CD4-positive, alpha-beta memory T cell (primary cell): ENCODE results near the gene LDLRAD2. TPM values are rescaled to one million over a fixed set of nuclear protein-coding genes. Genes with fewer than 3 reads are reported as not detected.

Source experiments
- CTCF ChIA-PET: fragments of 350-600 bp; sonication (Branson Sonifier 250); formaldehyde crosslinking; loops from one replicate; lab custom pipeline; 2021; ENCODE audit warnings: inconsistent platforms; ENCODE audit not compliant: partially characterized antibody; lab: Charles Lee
- POLR2A ChIA-PET: fragments of 350-600 bp; sonication (Branson Sonifier 250); formaldehyde crosslinking; loops from one replicate; lab custom pipeline; 2021; ENCODE audit not compliant: partially characterized antibody; lab: Charles Lee
- DNase-seq, 5 donors: peaks; one replicate each; pipeline versions ENCODE4 v3.0.0 to v3.0.0-alpha.2; 2020 to 2022; ENCODE audit warnings: mixed read lengths in 1 of 5
- H3K27ac ChIP-seq: one replicate; pipeline ENCODE4 v1.7.0; 2013; ENCODE audit warnings: low read depth, low read length
- H3K27me3 ChIP-seq: 2 replicates; pipeline ENCODE4 v1.7.0; 2013; ENCODE audit warnings: mild to moderate bottlenecking, low read length, moderate library complexity; ENCODE audit not compliant: insufficient read depth
- H3K36me3 ChIP-seq: 2 replicates; pipeline ENCODE4 v1.7.0; 2013; ENCODE audit warnings: mild to moderate bottlenecking, low read length, moderate library complexity; ENCODE audit not compliant: insufficient read depth
- H3K4me1 ChIP-seq: 2 replicates; pipeline ENCODE4 v1.7.0; 2013; ENCODE audit warnings: mild to moderate bottlenecking, low read length, moderate library complexity; ENCODE audit not compliant: insufficient read depth
- H3K4me3 ChIP-seq, 2 donors: one replicate each; pipeline ENCODE4 v1.7.0; 2013; ENCODE audit warnings: low read length in 2 of 2, mild to moderate bottlenecking in 1 of 2
- H3K9me3 ChIP-seq, 2 donors: one replicate each; pipeline ENCODE4 v1.7.0; 2013; ENCODE audit warnings: low read length in 2 of 2, control low read depth in 1 of 2; ENCODE audit not compliant: control insufficient read depth in 1 of 2
- H3K27ac Mint-ChIP-seq, 7 donors: one replicate each; pipeline ENCODE4 v1.8.0; 2020 to 2021; ENCODE audit warnings: mixed read lengths in 7 of 7, mild to moderate bottlenecking in 6 of 7, inconsistent platforms in 3 of 7, moderate library complexity in 3 of 7
- H3K27me3 Mint-ChIP-seq, 2 donors: one replicate each; pipeline ENCODE4 v1.8.0; 2020 to 2021; ENCODE audit warnings: mixed read lengths in 2 of 2
- H3K36me3 Mint-ChIP-seq, 2 donors: one replicate each; pipeline ENCODE4 v1.8.0; 2020 to 2021; ENCODE audit warnings: mixed read lengths in 2 of 2, inconsistent platforms in 1 of 2, mild to moderate bottlenecking in 1 of 2
- H3K4me1 Mint-ChIP-seq, 4 donors: one replicate each; pipeline ENCODE4 v1.8.0; 2020 to 2021; ENCODE audit warnings: mixed read lengths in 4 of 4, mild to moderate bottlenecking in 1 of 4
- H3K4me3 Mint-ChIP-seq, 8 donors: one replicate each; pipeline ENCODE4 v1.8.0; 2020 to 2021; ENCODE audit warnings: mixed read lengths in 8 of 8, mild to moderate bottlenecking in 7 of 8, moderate library complexity in 6 of 8, inconsistent platforms in 3 of 8
- H3K9me3 Mint-ChIP-seq, 8 donors: one replicate each; pipeline ENCODE4 v1.8.0; 2020 to 2021; ENCODE audit warnings: mixed read lengths in 8 of 8, mild to moderate bottlenecking in 5 of 8, inconsistent platforms in 3 of 8, moderate library complexity in 1 of 8
- intact Hi-C: fragments of 100-400 bp; cut with micrococcal nuclease; formaldehyde crosslinking; loops from one replicate; pipeline ENCODE4 v1.15.1; 2023
- polyA plus RNA-seq, 2 donors: library from polyadenylated mRNA; unstranded; fragments of 300-500 nt; fragmentation: Illumina TruSeq; gene quantifications; one replicate each; pipeline ENCODE4 v1.2.3, GENCODE V29; 2021
- total RNA-seq, 2 experiments: library from RNA; stranded (reverse); gene quantifications; one replicate each; pipeline ENCODE4 v1.2.3, GENCODE V29; 2021

Gene LDLRAD2
- total and polyA plus RNA-seq, 4 experiments from 2014 or later: not detected

- no peak for DNase-seq
- H3K9me3 ChIP-seq: peaks cover 0 to 6% of the 10 kb centered on the region in 2 donors
- Mint-ChIP-seq H3K36me3 (peaks cover 2 to 17% of the 10 kb centered on the region in 2 donors), H3K4me1 (no peaks in the 10 kb centered on the region), H3K9me3 (peaks cover 0 to 18% (median 14%) of the 10 kb centered on the region in 8 donors), H3K27me3 (no peaks in the 10 kb centered on the region), H3K27ac (no peak overlapping the region), H3K4me3 (no peak overlapping the region)
- H3K36me3 ChIP-seq: no peaks in the 10 kb centered on the region
- intact Hi-C loops: no loop called here
- POLR2A ChIA-PET: no interaction called here
- CTCF ChIA-PET: no interaction called here
- no peaks in the 10 kb centered on the region for H3K4me1 ChIP-seq
- no peak overlapping the region for H3K27ac ChIP-seq
- H3K27me3 ChIP-seq: no peaks in the 10 kb centered on the region
- H3K4me3 ChIP-seq: no peak overlapping the region
Measured at GRCh38 chr1:21838359-21839157, 26.5 kb downstream of the LDLRAD2 start.

- Mint-ChIP-seq H3K4me1 (no peaks in the 10 kb centered on the region), H3K27me3 (no peaks in the 10 kb centered on the region), H3K4me3 (no peak overlapping the region), H3K9me3 (peaks cover 0 to 10% (median 6%) of the 10 kb centered on the region in 8 donors), H3K36me3 (peaks cover 2 to 8% of the 10 kb centered on the region in 2 donors), H3K27ac (no peak overlapping the region)
- no peak for DNase-seq
- Histone ChIP-seq H3K27me3 (no peaks in the 10 kb centered on the region), H3K27ac (no peak overlapping the region), H3K36me3 (no peaks in the 10 kb centered on the region), H3K9me3 (no peaks in the 10 kb centered on the region), H3K4me3 (no peak overlapping the region), H3K4me1 (no peaks in the 10 kb centered on the region)
- POLR2A ChIA-PET: no interaction called here
- intact Hi-C loops: no loop called here
- CTCF ChIA-PET: no interaction called here
Measured at GRCh38 chr1:21839337-21840037, 27.4 kb downstream of the LDLRAD2 start.

DNA sequence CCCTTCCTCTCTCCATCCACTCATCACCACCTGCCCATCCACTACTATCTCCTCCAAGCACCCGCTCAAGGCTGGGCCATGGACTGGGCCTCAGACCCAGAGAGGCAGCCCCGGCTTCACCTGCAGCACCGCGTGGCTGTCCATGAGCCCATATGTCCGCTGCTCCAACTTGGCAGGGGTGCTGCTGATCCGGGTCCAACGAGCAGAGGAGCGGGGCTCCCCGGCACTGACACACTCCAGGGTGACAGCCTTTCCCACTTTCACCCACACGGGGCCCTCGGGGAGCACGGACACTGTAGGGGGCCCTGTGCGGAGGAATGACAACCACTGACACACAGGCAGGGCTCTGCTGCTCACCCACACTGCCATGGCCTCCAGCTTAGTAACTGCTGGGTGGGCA, 28.9 kb downstream of the LDLRAD2 start:
- DNase-seq: no peak
- POLR2A ChIA-PET: no interaction called here
- Histone ChIP-seq H3K9me3 (no peaks in the 10 kb centered on the region), H3K36me3 (no peaks in the 10 kb centered on the region), H3K27ac (no peak overlapping the region), H3K4me1 (no peaks in the 10 kb centered on the region), H3K4me3 (no peak overlapping the region), H3K27me3 (no peaks in the 10 kb centered on the region)
- H3K36me3 Mint-ChIP-seq: no peaks in the 10 kb centered on the region
- H3K4me1 Mint-ChIP-seq: no peaks in the 10 kb centered on the region
- H3K4me3 Mint-ChIP-seq: no peak overlapping the region
- no peaks in the 10 kb centered on the region for H3K9me3 Mint-ChIP-seq
- H3K27me3 Mint-ChIP-seq: no peaks in the 10 kb centered on the region
- intact Hi-C loops: no loop called here
- H3K27ac Mint-ChIP-seq: no peak overlapping the region
- CTCF ChIA-PET: no interaction called here

GRCh38 chr1:21841852-21842466, 29.9 kb downstream of the LDLRAD2 start:
- Histone ChIP-seq H3K4me1 (no peaks in the 10 kb centered on the region), H3K27me3 (no peaks in the 10 kb centered on the region), H3K9me3 (no peaks in the 10 kb centered on the region), H3K27ac (no peak overlapping the region), H3K36me3 (no peaks in the 10 kb centered on the region), H3K4me3 (no peak overlapping the region)
- no peaks in the 10 kb centered on the region for H3K36me3 Mint-ChIP-seq
- no peak overlapping the region for H3K4me3 Mint-ChIP-seq
- DNase-seq: no peak
- no peaks in the 10 kb centered on the region for H3K9me3 Mint-ChIP-seq
- H3K4me1 Mint-ChIP-seq: no peaks in the 10 kb centered on the region
- POLR2A ChIA-PET: no interaction called here
- CTCF ChIA-PET: no interaction called here
- intact Hi-C loops: no loop called here
- no peaks in the 10 kb centered on the region for H3K27me3 Mint-ChIP-seq
- no peak overlapping the region for H3K27ac Mint-ChIP-seq

- Mint-ChIP-seq H3K27me3 (no peaks in the 10 kb centered on the region), H3K4me3 (no peak overlapping the region), H3K27ac (no peak overlapping the region), H3K36me3 (no peaks in the 10 kb centered on the region), H3K4me1 (no peaks in the 10 kb centered on the region), H3K9me3 (no peaks in the 10 kb centered on the region)
- Histone ChIP-seq H3K4me3 (no peak overlapping the region), H3K36me3 (no peaks in the 10 kb centered on the region), H3K4me1 (no peaks in the 10 kb centered on the region), H3K27ac (no peak overlapping the region), H3K9me3 (no peaks in the 10 kb centered on the region), H3K27me3 (no peaks in the 10 kb centered on the region)
- no peak for DNase-seq
- ChIA-PET CTCF (no interaction called here), POLR2A (no interaction called here)
- intact Hi-C loops: no loop called here
Measured at GRCh38 chr1:21842606-21843162, 30.6 kb downstream of the LDLRAD2 start.

DNA sequence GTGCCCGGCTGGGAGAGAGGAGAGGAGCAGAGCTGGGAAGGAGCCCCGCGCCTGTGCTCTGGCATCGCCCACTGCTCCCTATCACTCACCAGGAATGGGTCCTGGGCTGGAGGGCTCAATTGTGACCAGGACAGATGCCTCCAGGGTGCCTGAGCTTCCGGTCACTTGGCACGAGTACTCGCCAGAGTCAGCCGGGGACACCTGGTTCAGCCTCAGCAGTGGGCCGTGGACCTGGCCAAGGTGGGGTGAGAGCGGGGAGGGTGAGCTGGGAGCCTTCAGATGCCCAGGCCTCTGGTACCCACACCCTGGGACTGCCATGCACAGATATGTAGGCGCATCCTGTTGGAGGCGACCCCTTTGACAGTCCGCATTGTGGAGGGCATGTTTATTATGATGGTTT, 31.1 kb downstream of the LDLRAD2 start:
- POLR2A ChIA-PET: no interaction called here
- Histone ChIP-seq H3K27me3 (no peaks in the 10 kb centered on the region), H3K36me3 (no peaks in the 10 kb centered on the region), H3K4me3 (no peak overlapping the region), H3K9me3 (no peaks in the 10 kb centered on the region), H3K27ac (no peak overlapping the region), H3K4me1 (no peaks in the 10 kb centered on the region)
- intact Hi-C loops: no loop called here
- Mint-ChIP-seq H3K27ac (no peak overlapping the region), H3K27me3 (no peaks in the 10 kb centered on the region), H3K4me3 (no peak overlapping the region), H3K4me1 (no peaks in the 10 kb centered on the region), H3K9me3 (no peaks in the 10 kb centered on the region), H3K36me3 (no peaks in the 10 kb centered on the region)
- DNase-seq: no peak
- CTCF ChIA-PET: no interaction called here

DNA sequence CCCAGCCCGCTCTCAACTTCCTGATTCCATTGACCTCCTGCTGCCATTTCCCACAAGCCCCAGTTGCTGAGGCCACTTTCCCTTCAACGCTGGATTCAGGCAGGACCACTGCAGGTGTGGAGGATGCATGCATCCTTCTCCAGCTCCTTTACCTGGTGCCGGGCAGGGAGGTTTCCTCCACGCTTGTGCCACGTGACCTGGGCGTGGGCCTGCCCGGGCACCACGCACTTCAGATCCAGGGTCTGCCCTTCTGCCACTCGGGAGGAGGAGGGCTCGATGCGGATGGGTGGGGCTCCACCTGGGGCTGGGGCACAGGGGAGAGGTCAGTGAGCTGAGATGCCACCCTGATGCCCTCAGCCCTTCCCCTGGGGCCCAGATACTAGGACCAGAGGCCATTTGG, 31.9 kb downstream of the LDLRAD2 start:
- Mint-ChIP-seq H3K9me3 (no peaks in the 10 kb centered on the region), H3K27ac (peak overlapping the region in 1 of 7 donors; percentile 66), H3K36me3 (no peaks in the 10 kb centered on the region), H3K27me3 (no peaks in the 10 kb centered on the region), H3K4me3 (no peak overlapping the region), H3K4me1 (no peaks in the 10 kb centered on the region)
- Histone ChIP-seq H3K36me3 (no peaks in the 10 kb centered on the region), H3K4me1 (no peaks in the 10 kb centered on the region), H3K27me3 (no peaks in the 10 kb centered on the region), H3K9me3 (no peaks in the 10 kb centered on the region), H3K4me3 (no peak overlapping the region), H3K27ac (no peak overlapping the region)
- no peak for DNase-seq
- ChIA-PET CTCF (no interaction called here), POLR2A (no interaction called here)
- intact Hi-C loops: no loop called here
